Measurements from ENCODE around the gene KCNMB2. TPM values are rescaled to one million over a fixed set of nuclear protein-coding genes. Genes with fewer than 3 reads are reported as not detected.

The KCNMB2 gene
- total RNA-seq, 1 experiment from 2014 or later = not detected

DNA sequence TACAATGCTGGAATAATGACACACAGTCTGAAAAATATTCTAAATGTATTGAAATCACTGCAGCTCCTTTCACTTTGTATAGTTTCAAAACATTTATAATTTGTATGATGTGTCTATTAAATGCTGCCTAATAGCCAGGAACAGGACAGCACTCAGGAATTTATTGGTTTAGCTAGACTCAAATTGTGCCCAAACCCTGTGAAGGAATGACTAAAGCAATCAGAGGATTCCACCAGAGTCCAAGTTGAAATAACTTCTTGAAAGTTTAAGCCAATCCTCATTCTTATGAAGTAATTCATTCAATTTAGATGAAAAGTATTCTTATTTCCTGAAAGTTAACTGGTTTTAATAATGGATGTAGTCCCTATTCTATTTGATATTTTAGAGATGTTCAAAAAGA lies 268.4 kb downstream of the KCNMB2 start:
- POLR2A ChIA-PET (ENCODE audit: low non-redundant PET) = no interaction called here

DNA sequence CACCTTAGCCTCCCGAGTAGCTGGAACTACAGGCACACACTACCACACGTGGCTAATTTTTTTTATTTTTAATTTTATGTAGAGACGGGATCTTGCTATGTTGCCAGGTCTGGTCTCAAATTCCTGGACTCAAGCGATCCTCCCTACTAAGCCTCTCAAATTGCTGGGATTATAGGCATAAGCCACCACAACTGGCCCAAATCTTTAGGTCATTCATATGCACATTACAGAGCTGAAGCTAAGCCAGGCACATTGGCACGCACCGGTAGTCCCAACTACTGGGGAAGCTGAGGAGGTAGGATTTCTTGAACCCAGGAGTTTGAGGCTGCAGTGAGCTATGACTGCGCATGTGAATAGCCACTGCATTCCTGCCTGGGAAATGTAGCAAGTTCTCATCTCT lies 269.5 kb downstream of the KCNMB2 start:
- no peak for DNase-seq (ENCODE audit: low spot score)
- no TSS peak for BruUV-seq (replicated peaks)
- H3K27me3 ChIP-seq (replicated peaks; ENCODE audit: insufficient read depth, low read depth, low read length, poor library complexity) = no peaks in the 10 kb centered on the region
- H3K4me1 ChIP-seq (ENCODE audit: insufficient read depth, low read length, poor library complexity, severe bottlenecking) = no peaks in the 10 kb centered on the region
- no peaks in the 10 kb centered on the region for H3K36me3 ChIP-seq (ENCODE audit: insufficient read depth, low read length, poor library complexity, severe bottlenecking)
- no peak overlapping the region for H3K4me3 ChIP-seq (ENCODE audit: low read depth, low read length, poor library complexity, severe bottlenecking)
- intact Hi-C loops (cut with micrococcal nuclease; ENCODE audit: unreplicated experiment) = no loop called here
- TF ChIP-seq, protein P1, sequence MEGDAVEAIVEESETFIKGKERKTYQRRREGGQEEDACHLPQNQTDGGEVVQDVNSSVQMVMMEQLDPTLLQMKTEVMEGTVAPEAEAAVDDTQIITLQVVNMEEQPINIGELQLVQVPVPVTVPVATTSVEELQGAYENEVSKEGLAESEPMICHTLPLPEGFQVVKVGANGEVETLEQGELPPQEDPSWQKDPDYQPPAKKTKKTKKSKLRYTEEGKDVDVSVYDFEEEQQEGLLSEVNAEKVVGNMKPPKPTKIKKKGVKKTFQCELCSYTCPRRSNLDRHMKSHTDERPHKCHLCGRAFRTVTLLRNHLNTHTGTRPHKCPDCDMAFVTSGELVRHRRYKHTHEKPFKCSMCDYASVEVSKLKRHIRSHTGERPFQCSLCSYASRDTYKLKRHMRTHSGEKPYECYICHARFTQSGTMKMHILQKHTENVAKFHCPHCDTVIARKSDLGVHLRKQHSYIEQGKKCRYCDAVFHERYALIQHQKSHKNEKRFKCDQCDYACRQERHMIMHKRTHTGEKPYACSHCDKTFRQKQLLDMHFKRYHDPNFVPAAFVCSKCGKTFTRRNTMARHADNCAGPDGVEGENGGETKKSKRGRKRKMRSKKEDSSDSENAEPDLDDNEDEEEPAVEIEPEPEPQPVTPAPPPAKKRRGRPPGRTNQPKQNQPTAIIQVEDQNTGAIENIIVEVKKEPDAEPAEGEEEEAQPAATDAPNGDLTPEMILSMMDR (conservative IDR thresholded peaks at IDR 0.05; ENCODE audit: low read depth, low read length) = no peak
- no peak overlapping the region for H3K27ac ChIP-seq (ENCODE audit: low read depth, low read length, poor library complexity, severe bottlenecking)
- ChIA-PET CTCF (no interaction called here), POLR2A (ENCODE audit: low non-redundant PET) (no interaction called here)
- no peaks in the 10 kb centered on the region for H3K9me3 ChIP-seq (ENCODE audit: low read depth, low read length, poor library complexity, severe bottlenecking)

More for the DNA sequence above, 268.4 kb downstream of the KCNMB2 start:
- CTCF ChIA-PET = no interaction called here
- Histone ChIP-seq H3K27ac (ENCODE audit: low read depth, low read length, poor library complexity, severe bottlenecking) (no peak overlapping the region), H3K36me3 (ENCODE audit: insufficient read depth, low read length, poor library complexity, severe bottlenecking) (no peaks in the 10 kb centered on the region), H3K4me1 (ENCODE audit: insufficient read depth, low read length, poor library complexity, severe bottlenecking) (no peaks in the 10 kb centered on the region), H3K4me3 (ENCODE audit: low read depth, low read length, poor library complexity, severe bottlenecking) (no peak overlapping the region), H3K27me3 (replicated peaks; ENCODE audit: insufficient read depth, low read depth, low read length, poor library complexity) (no peaks in the 10 kb centered on the region), H3K9me3 (ENCODE audit: low read depth, low read length, poor library complexity, severe bottlenecking) (no peaks in the 10 kb centered on the region)
- DNase-seq (ENCODE audit: low spot score) = no peak
- TF ChIP-seq, protein P1 (conservative IDR thresholded peaks at IDR 0.05; ENCODE audit: low read depth, low read length) = no peak
- TF ChIP-seq EZH2 (IDR thresholded peaks at IDR 0.05; ENCODE audit: borderline replicate concordance, low read depth, low read length, poor library complexity, severe bottlenecking) = no peak
- intact Hi-C loops (cut with micrococcal nuclease; ENCODE audit: unreplicated experiment) = no loop called here
- no TSS peak for BruUV-seq (replicated peaks)

DNA sequence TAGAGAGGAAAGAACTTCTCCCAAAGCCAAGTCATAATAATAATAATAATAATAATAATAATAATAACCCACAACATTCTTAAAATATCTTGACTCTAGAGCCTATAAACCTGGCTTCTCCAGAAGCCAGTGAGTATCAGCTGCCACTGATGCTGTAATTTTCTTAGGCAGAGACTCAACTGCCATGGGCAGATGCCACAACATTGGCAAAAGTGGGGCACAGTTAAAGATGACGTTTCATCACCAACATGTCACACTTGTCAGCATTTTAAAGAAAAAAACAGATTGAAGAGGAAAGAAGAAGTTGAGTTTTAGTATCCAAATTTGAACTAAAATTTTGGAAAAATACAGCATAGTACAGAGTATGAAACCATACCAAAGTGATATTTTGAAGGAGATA lies 270.4 kb downstream of the KCNMB2 start:
- TF ChIP-seq, protein P1 (conservative IDR thresholded peaks at IDR 0.05; ENCODE audit: low read depth, low read length) = no peak
- no peak for TF ChIP-seq EZH2 (IDR thresholded peaks at IDR 0.05; ENCODE audit: borderline replicate concordance, low read depth, low read length, poor library complexity, severe bottlenecking)
- no peaks in the 10 kb centered on the region for H3K27me3 ChIP-seq (replicated peaks; ENCODE audit: insufficient read depth, low read depth, low read length, poor library complexity)
- no peak overlapping the region for H3K4me3 ChIP-seq (ENCODE audit: low read depth, low read length, poor library complexity, severe bottlenecking)
- BruUV-seq (replicated peaks) = no TSS peak
- intact Hi-C loops (cut with micrococcal nuclease; ENCODE audit: unreplicated experiment) = no loop called here
- ChIA-PET CTCF (no interaction called here), POLR2A (ENCODE audit: low non-redundant PET) (no interaction called here)
- H3K9me3 ChIP-seq (ENCODE audit: low read depth, low read length, poor library complexity, severe bottlenecking) = no peaks in the 10 kb centered on the region
- H3K4me1 ChIP-seq (ENCODE audit: insufficient read depth, low read length, poor library complexity, severe bottlenecking) = no peaks in the 10 kb centered on the region
- H3K27ac ChIP-seq (ENCODE audit: low read depth, low read length, poor library complexity, severe bottlenecking) = no peak overlapping the region
- no peak for DNase-seq (ENCODE audit: low spot score)
- H3K36me3 ChIP-seq (ENCODE audit: insufficient read depth, low read length, poor library complexity, severe bottlenecking) = no peaks in the 10 kb centered on the region
